HG02981 (cell line): Measurements from ENCODE around the gene OTOP1.
"Not testable (repeated sequence)": the region's sequence is repeated elsewhere in the genome, so short reads cannot be mapped to it uniquely, and the experiment has no call there.

Source experiments
- ATAC-seq: cut with Tn5 transposase; IDR thresholded peaks from one replicate; pipeline ENCODE4 v1.9.1; 2021; ENCODE audit warnings: mild to moderate bottlenecking, moderate library complexity; ENCODE audit not compliant: unreplicated experiment

Gene OTOP1, protein sequence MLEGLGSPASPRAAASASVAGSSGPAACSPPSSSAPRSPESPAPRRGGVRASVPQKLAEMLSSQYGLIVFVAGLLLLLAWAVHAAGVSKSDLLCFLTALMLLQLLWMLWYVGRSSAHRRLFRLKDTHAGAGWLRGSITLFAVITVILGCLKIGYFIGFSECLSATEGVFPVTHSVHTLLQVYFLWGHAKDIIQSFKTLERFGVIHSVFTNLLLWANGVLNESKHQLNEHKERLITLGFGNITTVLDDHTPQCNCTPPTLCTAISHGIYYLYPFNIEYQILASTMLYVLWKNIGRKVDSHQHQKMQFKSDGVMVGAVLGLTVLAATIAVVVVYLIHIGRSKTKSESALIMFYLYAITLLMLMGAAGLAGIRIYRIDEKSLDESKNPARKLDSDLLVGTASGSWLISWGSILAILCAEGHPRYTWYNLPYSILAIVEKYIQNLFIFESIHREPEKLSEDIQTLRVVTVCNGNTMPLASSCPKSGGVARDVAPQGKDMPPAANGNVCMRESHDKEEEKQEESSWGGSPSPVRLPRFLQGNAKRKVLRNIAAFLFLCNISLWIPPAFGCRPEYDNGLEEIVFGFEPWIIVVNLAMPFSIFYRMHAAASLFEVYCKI

GRCh38 chr4:4226606-4227438, at the start of gene OTOP1:
TSS of gene OTOP1 (minus strand) at chr4:4226929. CDS start at chr4:4226864, 65 bp downstream.
- ATAC-seq, result no peak

DNA sequence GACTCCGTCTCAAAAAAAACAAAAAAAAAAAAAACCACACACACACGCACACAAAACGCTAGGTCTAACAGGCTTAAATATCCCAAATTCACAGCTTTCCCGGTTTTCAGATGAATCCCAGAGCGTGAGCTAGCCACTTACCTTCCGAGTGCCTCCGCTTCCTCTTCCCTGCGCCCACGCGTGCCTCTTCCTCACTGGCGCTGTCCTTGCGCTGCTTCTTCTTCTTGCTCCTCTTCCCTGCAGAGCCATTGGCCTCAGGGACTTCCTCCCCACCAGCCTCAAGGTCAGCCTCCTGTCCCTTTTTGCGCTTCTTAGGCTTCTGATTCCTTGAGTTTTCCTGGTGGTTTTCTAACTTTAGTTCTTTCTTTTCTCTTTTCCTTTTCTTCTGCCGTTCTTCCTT, 47.5 kb upstream of the OTOP1 start:
- no peak for ATAC-seq

- no peak for ATAC-seq
Observed at GRCh38 chr4:4271912-4272311, 45.2 kb upstream of the OTOP1 start.

DNA sequence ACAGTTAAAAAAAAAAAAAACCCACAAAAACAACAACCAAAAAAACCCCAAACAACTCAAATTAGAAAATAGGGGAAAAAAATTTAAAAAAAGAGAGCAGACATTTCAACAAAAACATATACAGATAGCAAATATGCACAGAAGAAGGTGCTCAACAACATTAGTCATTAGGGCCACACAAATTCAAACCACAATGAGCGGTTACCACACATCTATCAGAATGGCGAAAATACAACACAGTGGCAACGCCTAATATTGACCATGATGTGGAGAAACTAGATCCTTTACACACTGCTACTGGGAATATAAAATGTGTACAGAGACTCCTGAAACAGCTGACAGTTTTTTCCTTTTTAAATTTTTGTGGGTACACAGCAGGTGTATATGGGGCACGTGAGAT, 43.8 kb upstream of the OTOP1 start:
- no peak for ATAC-seq

- ATAC-seq, result no peak
Observed at GRCh38 chr4:4269856-4270255, 43.1 kb upstream of the OTOP1 start.

DNA sequence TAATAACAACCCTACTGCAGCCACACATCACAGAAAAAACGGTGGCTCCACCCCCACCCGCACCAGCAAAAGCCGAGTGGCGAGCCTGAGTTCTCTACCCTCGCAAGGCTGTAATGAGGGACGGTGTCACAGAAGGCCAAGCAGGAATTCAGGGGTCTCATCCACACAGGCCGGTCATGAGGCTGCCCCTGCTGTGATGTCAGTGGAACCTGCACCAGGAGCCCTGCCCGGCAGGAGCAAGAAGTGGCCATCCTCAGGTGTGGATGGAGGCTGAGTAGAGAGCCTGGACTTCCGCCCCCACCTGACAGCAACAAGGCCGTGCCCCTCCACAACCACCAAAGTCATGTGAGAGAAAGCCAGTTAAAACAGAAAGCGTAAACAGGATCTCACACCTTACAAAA, 42.6 kb upstream of the OTOP1 start:
- ATAC-seq, result no peak

- ATAC-seq, result no peak
Observed at GRCh38 chr4:4268776-4269175, 42.0 kb upstream of the OTOP1 start.

- no peak for ATAC-seq
Observed at GRCh38 chr4:4267981-4268380, 41.3 kb upstream of the OTOP1 start.

DNA sequence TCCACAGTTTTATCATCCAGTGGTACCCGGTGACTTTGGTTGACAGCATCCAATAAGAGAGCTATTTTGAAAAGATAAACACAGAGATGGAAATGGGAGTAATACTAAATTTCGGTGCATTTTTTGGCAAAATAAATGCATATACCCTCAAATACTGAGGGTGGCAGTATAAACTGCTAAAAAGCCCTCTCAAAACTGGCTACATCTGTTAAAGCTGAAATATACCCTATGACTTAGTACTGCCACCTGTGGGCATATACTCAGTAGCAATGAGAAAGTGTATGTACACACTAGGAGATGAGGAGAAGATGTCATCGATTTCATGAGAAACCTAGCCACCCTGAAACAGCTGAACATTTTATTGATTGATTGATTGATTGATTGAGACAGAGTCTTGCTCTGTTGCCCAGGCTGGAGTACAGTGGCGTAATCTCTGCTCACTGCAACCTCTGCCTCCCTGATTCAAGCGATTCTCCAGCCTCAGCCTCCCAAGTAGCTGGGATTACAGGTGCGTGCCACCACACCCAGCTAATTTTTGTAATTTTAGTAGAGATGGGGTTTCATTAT, 33.5 kb upstream of the OTOP1 start:
- peak; percentile 61 for ATAC-seq

DNA sequence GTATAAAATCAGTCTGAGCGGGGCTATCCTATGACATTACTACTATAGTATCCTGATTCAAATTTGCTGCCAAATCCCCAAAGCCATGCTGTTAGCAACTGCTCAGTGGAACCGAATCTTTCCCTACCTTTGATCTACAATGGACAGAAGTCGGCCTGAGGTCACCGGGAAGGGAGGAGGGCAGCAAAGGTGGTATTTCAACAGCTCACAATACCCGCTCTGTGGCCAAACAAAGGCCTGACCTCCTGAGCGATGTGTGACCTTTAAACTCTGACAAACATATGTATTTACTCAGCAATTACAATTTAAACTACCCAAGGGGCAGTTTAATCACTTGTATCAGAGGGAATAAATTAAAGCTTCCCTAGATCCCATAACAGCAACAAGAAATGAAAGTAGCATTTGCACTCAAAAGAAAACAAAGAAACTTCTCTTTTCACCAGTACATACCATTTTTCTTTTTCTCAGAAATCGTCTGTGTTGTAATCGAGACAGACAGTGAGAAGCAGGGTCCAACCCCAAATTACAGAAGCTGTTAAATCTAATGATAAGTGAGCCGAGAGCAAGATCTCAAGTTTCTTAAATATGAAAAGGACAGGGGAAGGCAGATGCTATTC, 32.9 kb upstream of the OTOP1 start:
- ATAC-seq, result no peak

- ATAC-seq, result not testable (repeated sequence)
Observed at GRCh38 chr4:4257705-4258104, 31.0 kb upstream of the OTOP1 start.

- no peak for ATAC-seq
Observed at GRCh38 chr4:4256799-4257198, 30.1 kb upstream of the OTOP1 start.

DNA sequence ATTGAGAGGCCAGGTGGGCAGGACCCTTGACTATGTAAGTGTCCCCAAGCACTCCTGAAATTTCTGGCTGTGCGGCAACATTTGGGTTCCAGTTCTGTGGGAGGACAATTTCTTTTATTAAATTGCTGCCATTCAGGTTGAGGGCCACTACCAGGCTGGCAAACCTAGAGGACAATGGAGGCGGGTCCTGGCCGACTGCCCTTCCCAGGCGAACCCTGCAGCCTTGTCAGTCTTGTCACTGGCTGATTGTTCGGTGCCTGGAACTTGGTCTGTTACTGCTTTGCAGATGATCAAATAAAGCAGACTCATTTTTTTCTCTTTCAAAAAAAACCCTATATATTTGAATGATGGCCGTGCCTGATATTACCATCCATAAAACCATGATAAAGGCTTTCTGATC, 27.9 kb upstream of the OTOP1 start:
- ATAC-seq, result no peak

DNA sequence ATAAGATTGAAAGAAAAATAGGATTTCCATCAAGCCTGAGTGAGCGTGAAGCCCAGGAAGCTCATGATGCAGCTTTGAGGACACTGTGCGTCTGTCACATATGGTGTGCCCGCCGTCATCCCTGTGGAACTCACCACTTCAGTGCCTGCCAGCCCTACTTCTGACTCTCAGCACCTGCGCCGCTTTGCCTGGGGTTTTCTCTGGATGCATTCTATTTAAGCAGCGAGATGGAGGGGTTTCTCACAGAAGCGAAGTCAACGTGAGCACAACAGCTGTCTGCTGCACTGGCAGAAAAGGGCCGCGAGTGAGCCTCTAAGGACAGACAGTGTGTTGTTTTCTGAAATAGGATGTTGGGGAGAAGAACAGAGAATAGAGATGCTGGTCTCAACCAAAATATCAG, 27.5 kb upstream of the OTOP1 start:
- no peak for ATAC-seq

GRCh38 chr4:4249866-4250265, 23.1 kb upstream of the OTOP1 start:
- no peak for ATAC-seq

- not testable (repeated sequence) for ATAC-seq
Observed at GRCh38 chr4:4249342-4249741, 22.6 kb upstream of the OTOP1 start.

GRCh38 chr4:4248885-4249203, 22.1 kb upstream of the OTOP1 start:
- ATAC-seq, result no peak

DNA sequence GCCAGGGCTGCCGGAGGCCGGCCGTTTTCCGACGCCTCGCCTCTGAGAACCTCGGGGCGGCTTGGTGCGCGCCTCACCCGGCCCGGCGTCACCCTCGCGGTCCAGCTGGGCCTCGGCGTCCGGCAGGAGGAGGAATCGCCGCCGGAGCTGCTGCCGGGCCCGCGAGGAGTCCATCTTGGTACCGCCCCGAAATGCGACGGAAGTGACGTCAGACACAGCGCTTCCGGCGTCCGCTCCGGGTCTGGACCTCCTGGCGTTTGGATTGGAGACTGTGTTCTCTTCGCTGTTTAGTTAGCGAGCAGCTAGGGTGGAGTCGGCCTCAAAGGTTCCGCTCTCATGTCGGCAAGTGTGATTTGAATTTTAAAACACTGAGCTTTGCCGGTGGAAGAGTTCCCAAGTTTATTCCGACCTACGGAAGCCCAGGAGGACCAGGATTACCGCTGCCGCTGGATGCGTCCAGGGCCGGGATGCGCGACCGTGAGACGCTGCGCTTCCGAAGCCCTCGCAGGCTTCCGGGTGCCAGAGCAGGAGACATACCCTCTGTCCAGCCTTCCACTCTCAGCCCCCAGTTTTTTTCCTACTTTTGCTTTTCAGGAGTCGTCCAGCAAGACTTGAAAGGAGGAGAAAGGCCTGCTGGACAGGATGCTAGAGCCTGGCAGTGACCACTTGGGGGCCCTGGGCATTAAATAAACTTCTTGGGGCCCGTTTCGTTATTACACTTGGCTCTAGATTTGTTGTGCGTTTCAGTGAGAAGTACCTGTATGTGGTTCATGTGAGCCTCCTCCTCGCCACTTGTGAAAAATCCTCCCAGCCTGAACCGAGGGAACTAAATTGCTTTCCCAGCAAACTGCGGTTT, 21.5 kb upstream of the OTOP1 start, which contains the start of gene TMEM128:
Gene TMEM128 (minus strand): TSS at position 195 of the 856 bp plus-strand sequence. CDS start 21 bp downstream, at position 174.
- ATAC-seq, result peak; percentile 96

GRCh38 chr4:4247696-4248028, 20.9 kb upstream of the OTOP1 start:
- no peak for ATAC-seq

DNA sequence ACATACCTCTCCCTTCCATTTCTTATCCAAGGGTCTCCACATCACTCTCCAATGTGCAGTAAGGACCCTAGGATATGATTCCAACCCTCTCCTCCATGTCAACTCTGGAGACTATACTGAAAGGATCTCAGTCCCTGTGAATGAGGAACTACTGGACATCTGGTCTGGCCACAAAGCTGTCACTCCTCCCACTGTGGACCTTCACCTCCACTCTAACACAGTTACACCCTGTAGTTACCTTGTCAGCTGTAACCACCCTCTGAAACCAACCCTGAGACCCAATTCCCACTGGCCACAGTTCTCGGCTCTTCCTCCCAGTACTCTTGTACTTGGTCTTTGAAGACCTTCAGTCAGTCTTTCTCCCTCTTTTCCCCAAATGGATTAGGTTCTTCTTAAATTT, 18.4 kb upstream of the OTOP1 start:
- no peak for ATAC-seq
